HepG2 (cell line): Measurements from ENCODE around the gene SERPINB6. TPM values are rescaled to one million over a fixed set of nuclear protein-coding genes. Genes with fewer than 3 reads are reported as not detected.

Experiments
- AHR ChIP-seq: IDR thresholded peaks from 2 replicates; pipeline ENCODE4 v1.6.1; 2018; ENCODE audit warnings: missing genetic modification reagents, missing compliant biosample characterization
- MIER3 ChIP-seq: IDR thresholded peaks from 2 replicates; pipeline ENCODE4 v1.6.1; 2016; ENCODE audit warnings: missing compliant biosample characterization, borderline replicate concordance
- MXI1 ChIP-seq: IDR thresholded peaks from 3 replicates; pipeline ENCODE4 v1.6.1; 2012; ENCODE audit warnings: low read depth, low read length, inconsistent platforms, borderline replicate concordance
- PLSCR1 ChIP-seq: sonication (generic); formaldehyde crosslinking; IDR thresholded peaks from 2 replicates; pipeline ENCODE4 v1.5.0; 2020; ENCODE audit warnings: missing genetic modification reagents, mild to moderate bottlenecking, borderline replicate concordance
- REPIN1 ChIP-seq: sonication (generic); formaldehyde crosslinking; IDR thresholded peaks from 2 replicates; pipeline ENCODE4 v1.8.0; 2022; ENCODE audit warnings: missing genetic modification reagents, low read depth, mild to moderate bottlenecking, borderline replicate concordance
- SATB2 ChIP-seq: sonication (generic); formaldehyde crosslinking; IDR thresholded peaks from 2 replicates; pipeline ENCODE4 v1.5.0; 2020; ENCODE audit warnings: missing genetic modification reagents
- SIN3B ChIP-seq: fragments of 150-350 bp; IDR thresholded peaks from 2 replicates; pipeline ENCODE4 v1.6.1; 2014; ENCODE audit warnings: low read length
- SP5 ChIP-seq: IDR thresholded peaks from 2 replicates; pipeline ENCODE4 v1.6.1; 2016; ENCODE audit warnings: low read depth, borderline replicate concordance
- TFE3 ChIP-seq: IDR thresholded peaks from 2 replicates; pipeline ENCODE4 v1.6.1; 2016
- ZBTB33 ChIP-seq: sonication (generic); formaldehyde crosslinking; IDR thresholded peaks from 2 replicates; pipeline ENCODE4 v1.4.0; 2020; ENCODE audit warnings: missing genetic modification reagents
- ZHX2 ChIP-seq, 2 experiments: sonication (generic) in 1 of 2; formaldehyde crosslinking in 1 of 2; IDR thresholded peaks; 2 replicates each; pipeline versions ENCODE4 v1.6.1 to v1.9.0; 2014 to 2022; ENCODE audit warnings: antibody characterized with exemption in 1 of 2, borderline replicate concordance in 1 of 2, inconsistent platforms in 1 of 2, low read depth in 1 of 2, missing genetic modification reagents in 1 of 2
- ZMYM4 ChIP-seq: sonication (generic); formaldehyde crosslinking; IDR thresholded peaks from 2 replicates; pipeline ENCODE4 v1.8.1; 2023; ENCODE audit warnings: mild to moderate bottlenecking, missing genetic modification reagents
- ZNF12 ChIP-seq: sonication (generic); formaldehyde crosslinking; IDR thresholded peaks from 2 replicates; pipeline ENCODE4 v1.5.0; 2020; ENCODE audit warnings: missing genetic modification reagents
- ZNF329 ChIP-seq: sonication (generic); formaldehyde crosslinking; IDR thresholded peaks from 2 replicates; pipeline ENCODE4 v1.9.0; 2021; ENCODE audit warnings: low read depth, mild to moderate bottlenecking, missing genetic modification reagents
- ZNF382 ChIP-seq: sonication (generic); formaldehyde crosslinking; IDR thresholded peaks from 2 replicates; pipeline ENCODE4 v1.5.0; 2020; ENCODE audit warnings: missing genetic modification reagents, mild to moderate bottlenecking, borderline replicate concordance
- polyA plus RNA-seq, 8 experiments: library from polyadenylated mRNA; depleted of rRNA in 3 of 8; stranded (reverse) in 7 of 8; unstranded in 1 of 8; fragments of >200 nt; fragmentation: Illumina TruSeq in 4 of 8; extraction: Trizol in 4 of 8; gene quantifications; 2 replicates each; pipeline versions ENCODE4 v1.2.1 to v1.2.3, GENCODE V29; 2011 to 2016; ENCODE audit warnings: low read depth in 4 of 8, missing spikeins in 1 of 8, mixed read lengths in 1 of 8; ENCODE audit not compliant: insufficient read depth in 1 of 8
- total RNA-seq, 5 experiments: library from RNA; depleted of rRNA; stranded (reverse); fragments of >200 nt; fragmentation: Illumina TruSeq; extraction: Trizol; gene quantifications; 2 replicates each; pipeline ENCODE4 v1.2.3, GENCODE V29; 2016; ENCODE audit warnings: low read depth in 1 of 5
- TF ChIP-seq, protein P1 (sequence below): sonication (generic); formaldehyde crosslinking; IDR thresholded peaks from 2 replicates; pipeline ENCODE4 v1.4.0; 2020; ENCODE audit warnings: mild to moderate bottlenecking, missing genetic modification reagents

Gene SERPINB6
- total and polyA plus RNA-seq, 2 of the 13 experiments (the other 11 are each of a cell fraction or from before 2014, with no cell fraction given) = 38.2 to 61.3 TPM

DNA sequence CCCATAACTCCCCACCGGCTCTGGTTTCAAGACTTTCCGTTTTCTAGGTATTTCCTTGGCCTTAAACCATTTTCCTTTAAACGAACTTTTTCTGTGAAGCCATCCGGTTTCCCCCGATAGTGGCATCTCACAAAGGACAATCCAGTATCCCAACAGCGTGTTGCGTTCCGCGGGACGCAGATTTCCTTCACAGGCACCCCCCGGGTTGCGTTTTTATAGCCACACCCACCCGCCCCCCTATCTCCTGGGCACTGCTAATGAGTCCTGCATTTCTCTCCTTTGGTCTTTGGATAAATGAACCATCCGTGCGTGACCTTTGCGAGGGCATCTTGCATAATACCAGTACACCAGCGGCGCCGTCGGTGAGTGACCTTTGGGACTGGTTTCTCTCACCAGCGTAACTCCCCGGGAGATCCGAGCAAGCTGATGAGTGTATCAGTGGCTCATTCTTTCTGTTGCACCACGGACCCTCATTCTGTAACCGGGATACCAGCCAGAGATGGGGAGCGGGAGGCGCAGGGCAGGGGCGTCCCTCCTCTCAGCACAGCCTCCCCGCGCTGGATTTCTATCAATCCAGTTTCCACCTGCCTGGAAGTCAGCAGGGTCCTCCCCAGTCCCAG lies 27.7 kb upstream of the SERPINB6 start (continued):
- TF ChIP-seq ZHX2 (IDR thresholded peaks at IDR 0.05; ENCODE audit: low read depth) (peak; percentile 50; the same call in 1 of the 2 replicates), ZHX2 (CRISPR knock-in tag; IDR thresholded peaks at IDR 0.05; ENCODE audit: borderline replicate concordance) (no peak), ZMYM4 (CRISPR knock-in tag) (peak; percentile 60), ZNF12 (CRISPR knock-in tag) (peak; percentile 76; the same call in 1 of the 2 replicates), ZNF382 (CRISPR knock-in tag) (no peak), PLSCR1 (CRISPR knock-in tag) (no peak), MXI1 (peak; percentile 65; the same call in 1 of the 3 replicates), SIN3B (no peak), AHR (CRISPR knock-in tag) (peak; percentile 54; the same call in 1 of the 2 replicates), MIER3 (CRISPR knock-in tag) (peak; percentile 69), SATB2 (CRISPR knock-in tag) (0 out of 2 replicates have a peak, but pooled peaks have one; percentile 31), SP5 (peak; percentile 19; the same call in 1 of the 2 replicates), ZBTB33 (no peak), REPIN1 (peak; percentile 62; the same call in 1 of the 2 replicates), TFE3 (CRISPR knock-in tag) (0 out of 2 replicates have a peak, but pooled peaks have one; percentile 33), ZNF329 (0 out of 2 replicates have a peak, but pooled peaks have one; percentile 17)
- TF ChIP-seq, protein P1, sequence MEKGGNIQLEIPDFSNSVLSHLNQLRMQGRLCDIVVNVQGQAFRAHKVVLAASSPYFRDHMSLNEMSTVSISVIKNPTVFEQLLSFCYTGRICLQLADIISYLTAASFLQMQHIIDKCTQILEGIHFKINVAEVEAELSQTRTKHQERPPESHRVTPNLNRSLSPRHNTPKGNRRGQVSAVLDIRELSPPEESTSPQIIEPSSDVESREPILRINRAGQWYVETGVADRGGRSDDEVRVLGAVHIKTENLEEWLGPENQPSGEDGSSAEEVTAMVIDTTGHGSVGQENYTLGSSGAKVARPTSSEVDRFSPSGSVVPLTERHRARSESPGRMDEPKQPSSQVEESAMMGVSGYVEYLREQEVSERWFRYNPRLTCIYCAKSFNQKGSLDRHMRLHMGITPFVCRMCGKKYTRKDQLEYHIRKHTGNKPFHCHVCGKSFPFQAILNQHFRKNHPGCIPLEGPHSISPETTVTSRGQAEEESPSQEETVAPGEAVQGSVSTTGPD = peak; percentile 77
